ENCODE measurements around the gene TCP11L2.
"Not testable (repeated sequence)": the region's sequence is repeated elsewhere in the genome, so short reads cannot be mapped to it uniquely, and the experiment has no call there.

TCP11L2 gene

DNA sequence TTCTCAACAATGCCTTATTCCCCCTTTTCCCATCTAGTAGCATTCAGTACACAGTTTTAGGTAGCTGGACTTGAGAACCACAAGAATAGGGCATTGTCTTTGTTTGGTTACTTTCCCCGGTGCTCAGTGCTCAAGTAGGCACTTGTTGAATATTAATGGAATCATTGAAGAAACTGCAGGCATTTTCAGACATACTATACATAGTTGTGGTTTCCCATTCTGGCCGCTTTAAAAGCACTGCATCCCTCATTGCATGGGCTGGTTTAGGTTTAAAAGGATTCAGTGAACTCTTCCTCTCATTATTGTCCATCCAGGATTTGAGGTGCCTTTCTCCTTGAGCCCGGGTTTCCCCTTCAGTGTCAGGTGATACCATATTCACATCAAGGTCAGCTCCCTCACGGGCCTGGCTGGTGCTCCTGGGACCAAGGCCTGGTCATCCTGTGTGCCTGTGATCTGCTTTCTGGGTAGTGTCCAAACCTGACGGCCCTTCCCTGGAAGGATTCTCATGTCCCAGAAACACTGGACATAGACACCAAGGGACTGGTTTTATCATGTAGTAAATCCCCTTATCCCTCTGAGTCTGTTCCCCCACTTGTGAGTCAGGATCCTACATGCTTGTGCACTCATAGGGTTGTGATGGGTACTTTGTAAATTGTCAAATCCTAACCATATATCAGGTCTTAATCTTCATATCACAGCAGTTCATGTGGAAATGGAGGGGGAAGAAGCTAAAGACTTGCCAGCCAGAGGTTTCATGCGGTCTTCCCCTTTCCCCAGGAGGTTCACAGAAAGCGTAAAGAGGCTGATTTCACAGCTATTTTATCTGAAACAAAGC, 7.4 kb downstream of the TCP11L2 start:
- peak; percentile 66 for DNase-seq

DNA sequence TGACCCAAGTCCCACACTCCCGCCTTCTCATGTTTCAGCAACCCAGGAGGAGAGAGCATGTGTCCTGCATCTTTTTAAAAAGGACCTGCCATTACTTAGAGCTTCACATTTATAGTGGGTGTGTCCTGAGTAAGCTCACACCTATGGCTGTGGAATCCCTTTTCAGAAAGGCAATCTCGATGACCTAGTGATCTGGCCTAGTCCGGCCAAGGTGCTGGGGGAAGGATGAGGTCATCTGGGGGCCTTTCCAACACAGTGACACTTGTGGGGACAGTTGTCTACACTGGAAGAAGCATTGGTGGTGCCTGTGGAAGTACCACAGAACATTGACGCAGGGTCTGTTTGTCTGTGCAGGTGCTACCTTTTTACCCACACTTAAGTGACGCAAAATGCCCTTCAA, 8.2 kb downstream of the TCP11L2 start:
- DNase-seq = no peak

DNA sequence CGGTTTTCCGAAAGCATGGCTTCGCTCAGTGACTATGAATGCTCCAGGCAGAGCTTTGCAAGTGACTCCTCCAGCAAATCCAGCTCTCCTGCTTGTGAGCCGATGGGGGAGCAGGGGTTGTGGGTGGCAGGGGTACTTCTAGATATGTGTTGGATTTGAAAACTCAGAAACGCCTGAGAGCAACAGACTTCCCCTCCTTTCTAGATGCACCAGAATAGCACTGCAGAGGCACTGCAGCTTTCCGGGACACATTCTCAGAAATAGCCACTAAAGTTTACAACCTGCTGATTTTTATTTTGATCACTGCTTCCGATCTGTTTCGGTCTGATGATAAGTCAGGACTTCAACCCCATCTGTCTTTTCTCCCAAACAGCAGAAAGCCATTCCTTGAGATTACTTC, 8.6 kb downstream of the TCP11L2 start:
- no peak for DNase-seq

DNA sequence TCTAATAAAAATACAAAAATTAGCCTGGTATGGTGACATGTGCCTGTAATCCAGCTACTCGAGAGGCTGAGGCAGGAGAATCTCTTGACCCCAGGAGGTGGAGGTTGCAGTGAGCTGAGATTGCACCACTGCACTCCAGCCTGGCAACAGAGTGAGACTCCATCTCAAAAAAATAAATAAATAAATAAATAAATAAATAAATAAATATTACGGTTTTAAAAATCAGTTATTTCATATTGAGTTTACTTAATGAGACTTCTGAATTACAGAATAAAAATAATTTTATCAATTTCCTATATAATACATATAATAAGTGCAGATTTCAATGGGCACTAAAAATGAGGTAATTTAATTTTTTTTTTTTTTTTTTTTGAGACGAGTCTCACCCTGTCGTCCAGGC, 10.9 kb downstream of the TCP11L2 start:
- not testable (repeated sequence) for DNase-seq

DNA sequence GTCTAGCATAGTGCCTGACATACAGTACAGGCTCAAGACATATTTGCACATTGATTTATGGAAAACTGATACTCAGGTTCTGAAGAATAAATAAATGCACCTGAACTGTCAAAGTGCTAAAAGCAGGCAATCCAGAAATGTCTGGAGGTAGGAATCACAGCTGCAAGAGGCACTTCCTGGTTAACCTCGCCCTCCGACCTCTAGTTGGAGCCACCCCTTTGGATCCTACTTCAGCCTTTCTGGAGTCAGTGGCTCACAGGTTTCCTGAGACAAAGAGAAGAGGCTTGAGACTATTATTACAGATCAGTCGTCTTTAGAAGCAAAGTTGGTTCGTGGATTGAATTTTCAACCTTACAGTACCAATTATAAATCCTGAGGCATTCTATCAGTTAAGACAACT, 13.0 kb downstream of the TCP11L2 start:
- DNase-seq = no peak

DNA sequence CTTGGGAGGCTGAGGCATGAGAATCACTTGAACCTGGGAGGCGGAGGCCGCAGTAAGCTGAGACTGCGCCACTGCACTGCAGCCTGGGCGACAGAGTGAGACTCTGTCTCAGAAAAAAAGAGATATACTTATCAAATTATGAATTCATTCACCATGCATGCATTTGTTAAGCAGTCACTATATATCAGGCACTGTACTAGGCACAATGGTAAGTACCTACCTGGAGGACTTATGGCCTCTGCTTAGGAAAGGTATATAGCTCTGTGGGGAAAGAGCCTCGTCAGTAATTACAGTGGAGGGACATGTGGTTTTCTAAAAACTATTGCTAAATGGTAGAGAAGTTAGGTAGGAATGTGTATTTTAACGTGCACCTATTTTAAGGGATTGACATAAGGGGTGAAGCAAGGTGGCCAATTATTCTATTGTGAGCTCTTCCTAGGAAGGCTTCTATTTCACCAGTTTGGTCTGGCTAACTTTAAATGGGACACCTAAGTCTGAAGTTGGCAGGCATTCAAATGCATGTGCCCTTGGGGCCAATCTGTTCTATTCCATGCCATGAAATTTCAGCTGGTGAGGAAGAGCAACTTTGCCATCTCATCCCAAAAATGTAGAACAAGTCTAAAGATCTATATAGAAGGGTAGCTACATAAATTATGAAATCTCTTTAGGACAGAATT, 15.0 kb downstream of the TCP11L2 start:
- DNase-seq = no peak

DNA sequence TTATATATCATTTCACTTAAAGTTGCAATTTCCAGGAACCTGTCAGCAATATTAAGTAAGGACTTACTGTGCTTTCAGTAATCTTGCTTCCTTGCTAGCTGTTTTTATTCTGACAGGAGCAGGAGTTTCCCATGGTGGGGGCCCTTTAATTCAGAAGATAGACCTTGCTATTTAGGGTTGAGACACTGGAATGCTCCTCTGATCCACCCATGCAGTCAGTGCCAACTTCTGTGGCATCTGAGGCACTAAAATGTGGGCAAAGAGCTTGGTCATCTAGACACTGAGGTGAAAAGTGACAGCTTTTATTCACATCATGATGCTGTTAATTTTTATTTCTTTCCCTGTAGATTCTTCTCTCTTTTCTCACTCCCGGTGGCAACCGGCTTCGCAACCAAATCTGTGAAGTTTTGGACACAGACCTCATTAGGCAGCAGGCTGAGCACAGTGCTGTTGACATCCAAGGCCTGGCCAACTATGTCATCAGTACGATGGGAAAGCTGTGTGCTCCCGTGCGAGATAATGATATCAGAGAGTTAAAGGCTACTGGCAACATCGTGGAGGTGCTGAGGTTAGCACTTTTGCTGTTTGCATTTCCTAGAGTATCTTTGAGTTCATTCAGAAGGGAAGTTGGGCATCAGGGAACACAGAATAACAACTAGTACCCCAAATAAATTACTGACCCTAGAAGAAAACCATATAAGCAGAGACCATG, 18.8 kb downstream of the TCP11L2 start:
- DNase-seq = no peak

DNA sequence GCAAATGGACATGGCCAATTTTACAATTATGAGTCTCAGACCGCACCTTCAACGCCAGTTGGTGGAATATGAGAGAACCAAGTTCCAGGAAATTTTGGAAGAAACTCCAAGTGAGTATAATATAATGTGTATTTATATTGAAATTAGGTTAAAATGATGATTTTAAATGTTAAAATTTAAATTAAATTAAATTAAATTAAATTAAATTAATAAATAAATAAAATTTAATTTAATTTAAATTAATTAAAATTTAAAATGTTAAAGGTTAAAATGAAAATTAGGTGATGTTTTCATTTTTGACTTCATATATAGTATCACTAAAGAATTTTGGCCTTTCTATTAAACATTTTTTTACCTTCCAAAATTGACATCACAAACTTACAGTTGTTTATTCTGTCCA, 21.0 kb downstream of the TCP11L2 start:
- no peak for DNase-seq

DNA sequence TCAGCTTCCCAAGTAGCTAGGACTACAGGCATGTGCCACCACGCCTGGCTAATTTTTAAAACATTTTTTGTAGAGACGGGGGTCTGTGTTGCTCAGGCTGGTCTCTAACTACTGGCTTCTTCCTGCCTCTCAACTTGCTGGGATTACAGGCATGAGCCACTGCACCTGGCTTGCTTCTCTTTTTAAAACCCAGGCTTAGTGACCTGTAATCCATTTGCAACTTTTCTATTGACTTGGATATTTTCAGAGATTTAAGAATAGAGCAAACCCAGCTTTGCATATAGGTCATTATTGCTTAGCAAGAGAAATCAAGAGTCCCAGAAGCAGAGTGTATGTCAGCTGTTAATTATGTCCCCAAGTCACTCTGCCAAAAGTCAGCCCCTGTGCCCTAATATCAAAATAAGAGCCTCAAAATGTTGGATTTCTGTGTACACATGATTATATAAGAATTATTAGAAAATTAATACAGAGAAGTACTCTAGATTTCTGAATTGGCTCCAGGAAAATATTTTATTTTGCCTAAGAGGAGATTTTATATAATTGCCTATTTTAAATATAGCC, 24.9 kb downstream of the TCP11L2 start:
- no peak for DNase-seq

DNA sequence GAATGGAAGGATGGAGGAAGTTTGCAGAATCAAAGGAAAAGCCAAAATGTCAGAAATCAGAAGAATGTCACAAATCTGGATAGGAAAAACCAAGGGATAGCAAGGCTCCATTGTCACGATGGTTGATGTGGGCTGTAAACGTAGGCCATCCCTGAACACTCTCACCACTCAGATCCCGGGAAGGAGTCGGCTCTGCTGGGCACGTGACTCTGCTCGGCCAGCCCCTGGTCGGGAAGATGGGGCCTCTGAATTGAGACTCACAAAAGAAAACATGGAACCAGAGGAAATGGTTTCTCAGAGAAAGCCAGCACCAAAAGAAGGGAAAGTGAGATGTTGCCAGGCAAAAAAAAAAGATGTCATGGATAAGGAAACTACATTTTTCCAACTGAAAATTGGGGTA, 26.2 kb downstream of the TCP11L2 start:
- no peak for DNase-seq

DNA sequence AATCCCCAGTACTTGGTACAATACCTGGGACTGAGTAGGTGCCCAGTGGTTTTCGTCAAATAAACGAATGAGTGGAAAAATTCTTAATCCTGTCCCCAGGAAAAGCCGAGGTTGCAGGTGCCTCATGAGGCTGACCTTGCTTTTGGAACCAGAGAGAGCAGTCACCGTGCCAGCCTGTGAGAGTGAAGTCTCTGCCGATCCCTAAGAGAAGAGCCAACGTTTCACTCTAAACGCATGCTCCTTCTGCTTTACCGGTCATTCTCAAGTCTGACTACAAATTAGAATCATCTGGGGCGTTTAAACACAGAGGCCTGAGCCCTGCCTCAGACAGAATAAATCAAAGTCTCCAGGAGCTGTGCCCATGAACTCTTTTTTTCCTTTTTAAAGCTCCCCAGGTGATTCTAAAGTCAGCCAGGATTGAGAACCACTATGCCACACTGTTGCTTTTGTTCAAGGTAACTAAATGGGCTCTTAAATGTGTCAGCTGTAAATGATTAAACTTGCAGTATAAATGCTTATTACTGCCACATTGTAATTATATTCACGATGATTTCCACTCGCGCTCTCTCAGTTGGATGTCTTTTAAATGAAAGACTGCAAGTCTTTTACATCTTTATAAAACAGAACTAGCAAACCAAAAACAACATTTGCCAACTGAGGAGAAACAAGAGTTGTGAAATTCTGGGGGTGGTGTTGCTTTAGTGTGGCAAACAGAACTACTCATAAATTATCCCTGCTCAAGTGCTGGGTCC, 26.9 kb downstream of the TCP11L2 start:
- DNase-seq = no peak

DNA sequence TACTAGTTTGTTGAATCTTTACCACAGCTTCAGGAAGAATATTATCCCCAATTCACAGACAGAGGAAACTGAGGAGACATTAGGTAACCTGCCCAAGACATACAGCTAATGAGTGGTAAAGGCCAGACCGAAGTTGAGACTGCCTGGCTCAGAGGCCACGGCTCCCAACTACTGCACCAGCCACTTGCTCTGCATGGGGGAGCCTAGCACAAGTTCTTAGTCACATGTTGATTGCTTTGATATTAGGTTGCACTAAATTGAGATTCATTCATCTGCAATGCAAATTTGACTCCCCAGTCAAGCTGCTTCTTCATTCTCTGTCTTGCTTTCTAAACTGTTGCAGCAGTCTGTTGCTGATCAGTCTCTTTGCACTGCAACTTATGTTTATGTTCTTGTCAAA, 29.1 kb downstream of the TCP11L2 start:
- no peak for DNase-seq

DNA sequence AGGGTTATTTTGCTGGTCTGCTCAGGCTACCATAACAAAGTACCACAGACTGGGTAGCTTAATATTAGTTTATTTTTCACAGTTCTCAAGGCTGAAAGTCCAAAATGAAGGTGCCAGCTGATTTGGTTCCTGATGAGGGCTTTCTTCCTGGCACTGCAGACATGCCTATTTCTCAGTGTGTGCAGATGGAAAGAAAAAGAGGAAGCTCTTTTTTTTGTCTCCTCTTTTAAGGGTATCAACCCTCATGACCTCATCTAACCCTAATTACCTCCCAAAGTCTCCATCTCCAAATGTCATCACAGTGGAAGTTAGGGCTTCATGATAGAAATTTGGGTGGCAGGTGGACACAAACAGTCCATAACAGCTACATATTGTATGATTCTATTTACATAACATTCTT, 30.0 kb downstream of the TCP11L2 start:
- DNase-seq = no peak

DNA sequence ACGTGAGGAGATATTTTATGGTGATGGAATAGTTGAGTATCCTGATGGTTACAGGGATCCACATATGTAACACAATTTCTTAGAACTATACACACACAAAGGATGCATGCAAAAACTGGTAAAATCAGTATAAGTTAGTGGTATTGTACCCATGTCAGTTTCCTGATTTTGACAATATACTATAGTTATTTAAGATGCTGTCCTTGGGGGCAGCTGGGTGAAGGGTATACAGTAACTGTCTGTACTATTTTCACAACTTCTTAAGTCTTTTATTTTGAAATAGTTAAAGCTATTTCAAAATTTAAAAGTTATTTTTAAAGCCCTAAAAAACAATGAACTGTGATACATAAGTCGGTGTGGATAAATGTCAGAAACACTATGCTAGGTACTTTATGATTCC, 30.5 kb downstream of the TCP11L2 start:
- no peak for DNase-seq

DNA sequence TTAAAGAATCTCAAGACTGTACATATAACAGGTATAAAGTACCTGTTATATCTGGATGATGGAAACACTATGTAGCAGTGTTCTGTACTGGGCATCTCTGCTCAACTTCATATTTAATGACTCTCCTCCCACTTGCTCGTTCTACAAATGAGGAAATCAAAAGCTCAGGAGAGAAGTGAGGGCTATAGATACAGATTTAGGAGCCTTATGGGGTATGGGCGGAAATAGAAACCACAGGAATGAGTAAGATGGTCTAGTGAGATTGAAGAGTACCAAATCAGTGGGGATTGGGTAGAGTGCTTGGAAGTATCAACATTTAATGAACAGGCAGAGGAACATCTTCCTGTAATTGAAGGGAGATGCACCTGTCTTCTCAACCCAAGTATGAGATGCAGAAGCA, 31.2 kb downstream of the TCP11L2 start:
- DNase-seq = no peak

DNA sequence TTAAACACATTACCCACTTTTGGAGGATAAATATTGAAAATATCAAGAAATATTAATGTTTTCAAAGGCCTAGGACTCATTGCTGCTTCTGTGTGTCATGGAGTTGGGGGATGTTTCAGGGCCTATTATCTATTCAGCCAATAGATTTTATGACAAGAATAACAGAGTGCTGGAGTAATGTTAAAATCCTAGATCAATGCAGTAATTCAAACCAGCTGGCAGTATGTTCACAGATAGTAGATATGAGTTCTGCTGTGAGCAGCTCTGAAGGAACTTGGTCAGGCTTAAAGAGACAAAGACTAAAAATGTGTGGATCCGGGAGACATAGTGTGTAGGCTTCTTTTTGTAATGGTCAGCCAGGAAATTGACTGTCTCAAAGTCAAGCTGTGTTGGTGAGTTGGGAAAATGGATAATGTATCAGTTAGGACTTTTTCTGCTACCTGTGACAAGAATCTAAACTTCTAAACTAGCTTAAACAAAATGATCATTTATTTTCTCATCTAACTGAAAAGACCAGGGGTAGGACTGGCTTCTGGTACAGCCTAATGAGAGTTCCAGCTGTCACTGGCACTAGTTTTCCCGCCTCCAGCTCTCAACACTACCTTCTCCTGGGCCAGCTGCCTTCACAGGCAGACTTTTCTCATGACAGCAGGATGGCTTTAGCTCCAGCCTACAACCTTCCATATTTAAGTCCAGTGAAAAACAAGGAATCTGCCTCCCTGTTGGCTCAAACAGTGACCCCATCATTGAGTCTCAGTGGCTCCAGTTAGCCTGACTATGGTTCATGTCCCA, 38.7 kb downstream of the TCP11L2 start:
- DNase-seq = no peak

DNA sequence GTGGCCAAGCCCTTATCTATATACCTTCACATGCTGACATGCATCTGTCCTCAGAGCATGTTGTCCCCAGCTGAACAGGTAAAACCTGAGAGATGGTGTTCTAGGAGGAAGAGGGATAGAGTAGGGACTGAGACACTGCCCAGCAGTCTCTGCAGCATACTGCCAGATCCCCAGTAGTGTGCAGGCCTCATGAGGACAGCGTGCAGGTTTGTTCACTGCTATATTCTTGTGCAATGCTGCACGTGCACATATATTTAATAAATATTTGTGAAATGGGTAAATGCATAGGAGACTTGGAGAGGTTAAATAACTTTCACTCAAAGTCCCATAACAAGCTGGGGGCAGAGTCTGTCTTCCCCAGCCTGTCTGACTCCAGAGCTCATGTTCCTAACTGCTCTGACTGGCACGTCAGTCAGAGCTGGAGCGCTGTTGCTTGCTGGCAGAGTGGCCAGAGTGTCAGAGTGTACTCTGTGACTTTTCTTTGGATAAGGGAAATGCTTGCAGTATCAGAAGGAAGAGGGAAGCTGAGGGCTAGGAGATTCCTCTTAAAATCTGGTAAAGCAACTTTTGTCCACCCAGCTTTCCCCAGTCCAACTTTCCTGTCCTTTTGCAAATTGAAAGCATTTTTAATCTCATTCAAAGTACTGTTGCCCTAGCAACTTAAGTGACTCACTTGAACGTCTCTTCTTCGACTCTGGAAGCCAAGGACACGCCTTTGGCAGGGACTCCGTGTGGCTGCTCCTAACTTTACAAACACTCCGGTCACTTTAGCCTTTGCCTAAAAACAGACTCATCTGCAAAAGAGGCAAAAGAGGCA, 40.1 kb downstream of the TCP11L2 start:
- peak; percentile 39 for DNase-seq

DNA sequence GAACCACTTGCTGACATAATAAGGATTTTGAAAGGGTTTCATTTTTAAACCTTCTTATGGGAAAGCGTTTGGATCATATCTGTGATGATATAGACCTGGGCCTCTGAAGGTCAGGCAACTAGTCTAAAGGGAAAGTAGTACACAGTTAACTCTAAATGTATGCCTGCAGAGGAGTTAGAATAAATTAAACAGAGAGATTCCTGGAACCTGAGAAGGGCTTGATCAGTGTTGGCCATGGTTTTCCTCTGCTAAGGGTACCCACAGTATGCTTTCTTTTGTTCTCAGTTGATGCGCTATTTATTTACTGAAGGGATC, 40.6 kb downstream of the TCP11L2 start:
- DNase-seq = no peak

DNA sequence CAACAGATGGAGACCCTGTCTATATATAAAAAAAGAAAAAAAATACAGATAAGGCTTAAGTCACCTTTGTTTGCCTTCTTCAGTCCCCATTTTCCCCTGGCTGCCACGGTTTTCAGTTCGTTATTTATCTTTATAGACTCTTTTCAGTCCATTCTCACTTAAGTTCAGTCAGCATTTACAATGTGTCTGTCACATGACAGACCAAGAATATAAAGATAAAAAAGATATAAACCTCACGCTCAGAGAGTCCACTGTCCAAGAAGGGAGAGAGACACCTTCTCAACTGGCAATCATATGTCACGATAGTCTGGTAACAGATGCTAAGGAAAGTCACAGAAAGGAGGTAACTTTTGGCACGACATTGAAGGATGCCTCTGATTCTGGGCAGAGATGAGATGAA, 41.6 kb downstream of the TCP11L2 start:
- no peak for DNase-seq

DNA sequence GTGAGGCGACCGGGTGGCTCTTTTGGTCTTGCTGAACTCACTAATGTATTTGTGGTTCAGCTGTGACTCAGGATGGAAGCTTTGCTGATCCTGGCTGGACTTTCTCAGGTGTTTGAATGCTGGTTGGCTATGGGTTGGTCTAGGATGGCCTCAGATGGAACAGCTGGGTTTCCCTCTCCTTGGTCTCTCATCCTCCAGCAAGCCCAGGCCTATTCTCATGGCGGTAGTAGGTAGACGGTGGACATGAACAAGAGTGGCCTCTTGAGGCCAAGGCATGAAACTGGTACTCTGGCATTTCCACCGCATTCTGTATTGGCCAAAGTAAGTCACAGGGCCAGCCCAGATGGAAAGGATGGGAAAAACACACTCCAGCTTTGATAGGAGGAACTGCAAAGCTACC, 43.2 kb downstream of the TCP11L2 start:
- no peak for DNase-seq

DNA sequence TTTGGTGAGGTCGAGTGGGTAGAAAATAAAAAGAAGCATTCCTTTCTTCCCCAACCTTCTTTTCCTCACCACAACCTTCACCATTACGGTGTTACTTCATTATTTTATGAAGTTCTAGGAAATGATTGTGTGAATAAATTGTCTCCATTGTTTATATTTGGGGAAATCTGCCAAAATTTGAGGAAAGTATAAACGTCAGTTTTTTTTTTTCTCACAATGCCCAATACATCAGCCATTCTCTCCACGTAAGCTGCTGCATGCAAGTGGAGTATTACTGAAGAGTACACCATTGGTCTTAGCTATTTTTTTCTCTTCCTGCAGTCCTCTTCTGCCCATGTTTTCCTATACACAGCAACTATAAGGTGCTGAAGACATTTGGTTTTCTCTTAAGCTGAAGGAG, 45.9 kb downstream of the TCP11L2 start:
- no peak for DNase-seq
